GM19025 (cell line): Measurements from ENCODE around the gene KXD1.
"Not testable (repeated sequence)": the region's sequence is repeated elsewhere in the genome, so short reads cannot be mapped to it uniquely, and the experiment has no call there.

ENCODE experiments used
- ATAC-seq: cut with Tn5 transposase; IDR thresholded peaks from one replicate; pipeline ENCODE4 v1.9.1; 2021; ENCODE audit warnings: mild to moderate bottlenecking, low read depth, moderate library complexity; ENCODE audit not compliant: unreplicated experiment

KXD1 gene

GRCh38 chr19:18557411-18558201 lies at the start of gene KXD1:
TSS of gene KXD1 (plus strand) at chr19:18557870. CDS start at chr19:18562057, 4,187 bp downstream.
- peak; percentile 93 for ATAC-seq

GRCh38 chr19:18508585-18508984 lies 49.1 kb upstream of the KXD1 start:
- ATAC-seq: no peak

GRCh38 chr19:18510216-18510615 lies 47.5 kb upstream of the KXD1 start:
- no peak for ATAC-seq

GRCh38 chr19:18513868-18514267 lies 43.8 kb upstream of the KXD1 start:
- ATAC-seq: no peak

- no peak for ATAC-seq
Measured at GRCh38 chr19:18514800-18515682, 42.6 kb upstream of the KXD1 start.

- ATAC-seq: no peak
Measured at GRCh38 chr19:18515959-18516358, 41.7 kb upstream of the KXD1 start.

GRCh38 chr19:18517606-18518005 lies 40.1 kb upstream of the KXD1 start:
- ATAC-seq: no peak

GRCh38 chr19:18518639-18519038 lies 39.0 kb upstream of the KXD1 start:
- no peak for ATAC-seq

- no peak for ATAC-seq
Measured at GRCh38 chr19:18519962-18520847, 37.5 kb upstream of the KXD1 start.

GRCh38 chr19:18520848-18521691 lies 36.6 kb upstream of the KXD1 start:
- no peak for ATAC-seq

- no peak for ATAC-seq
Measured at GRCh38 chr19:18521692-18522123, 36.0 kb upstream of the KXD1 start, which contains the start of gene ELL. TSS of gene ELL (minus strand) at chr19:18522070. CDS start at chr19:18522055, 15 bp downstream.

- ATAC-seq: peak; percentile 85
Measured at GRCh38 chr19:18522124-18522861, 35.4 kb upstream of the KXD1 start.

- not testable (repeated sequence) for ATAC-seq
Measured at GRCh38 chr19:18522862-18523440, 34.7 kb upstream of the KXD1 start.

- ATAC-seq: no peak
Measured at GRCh38 chr19:18523841-18524240, 33.8 kb upstream of the KXD1 start.

- ATAC-seq: no peak
Measured at GRCh38 chr19:18526316-18526715, 31.4 kb upstream of the KXD1 start.

GRCh38 chr19:18529782-18530181 lies 27.9 kb upstream of the KXD1 start:
- no peak for ATAC-seq

GRCh38 chr19:18531485-18531884 lies 26.2 kb upstream of the KXD1 start:
- no peak for ATAC-seq

GRCh38 chr19:18532168-18532890 lies 25.3 kb upstream of the KXD1 start:
- no peak for ATAC-seq
